Psoas muscle (tissue), 8 donors: ENCODE data around the gene ALDH3A2. TPM values are rescaled to one million over a fixed set of nuclear protein-coding genes. Genes with fewer than 3 reads are reported as not detected.
A peak's percentile ranks its signal among the peaks of the same experiment; 100 is the strongest.

Source experiments
- ATAC-seq, 4 donors: fragments of 200-7000 bp; cut with Tn5 transposase; one replicate each; pipeline ENCODE4 v1.9.1; 2020; ENCODE audit warnings: moderate library complexity in 3 of 4, mild to moderate bottlenecking in 2 of 4
- DNase-seq, 2 donors: peaks; one replicate each; pipeline ENCODE4 v3.0.0-alpha.2; 2020
- H3K27ac ChIP-seq: fragments of 200-600 bp; one replicate; pipeline ENCODE4 v1.8.0; 2022
- H3K27me3 ChIP-seq, 3 donors: fragments of 200-600 bp in 1 of 3; one replicate each; pipeline versions ENCODE4 v1.6.1 to v1.8.0; 2013 to 2022; ENCODE audit warnings: low read length in 2 of 3, mild to moderate bottlenecking in 2 of 3, moderate library complexity in 1 of 3; ENCODE audit not compliant: insufficient read depth in 3 of 3
- H3K36me3 ChIP-seq, 2 donors: fragments of 200-600 bp in 1 of 2; one replicate each; pipeline versions ENCODE4 v1.6.1 to v1.8.0; 2013 to 2022; ENCODE audit warnings: low read depth in 1 of 2, mild to moderate bottlenecking in 1 of 2, moderate library complexity in 1 of 2; ENCODE audit not compliant: insufficient read depth in 1 of 2
- H3K4me1 ChIP-seq: fragments of 200-600 bp; one replicate; pipeline ENCODE4 v1.8.0; 2022
- H3K4me3 ChIP-seq: fragments of 200-600 bp; one replicate; pipeline ENCODE4 v1.8.0; 2022; ENCODE audit warnings: mild to moderate bottlenecking
- H3K9me3 ChIP-seq: fragments of 200-600 bp; one replicate; pipeline ENCODE4 v1.8.0; 2022
- WGBS, 3 donors: extraction: QIAGEN DNeasy Blood & Tissue Kit; methylation state at CpG; one replicate each; pipeline versions ENCODE4 v1.1.6 to v1.1.7; 2013; 5-methylcytosine and 5-hydroxymethylcytosine counted together
- intact Hi-C, 2 donors: fragments of 100-400 bp; cut with DNase I; formaldehyde crosslinking; loops; one replicate each; pipeline versions ENCODE4 v1.11.0 to v1.14.2; 2022
- polyA plus RNA-seq, 3 donors: library from polyadenylated mRNA; stranded (reverse); fragments of 200-250 nt; gene quantifications; one replicate each; pipeline ENCODE4 v1.2.3, GENCODE V29; 2013
- total RNA-seq, 4 donors: library from RNA; stranded (reverse); fragmentation: NEBNext Ultra II Directional in 2 of 4; extraction: Animal tissue kit (Norgen Biotek cat#: 25700) in 2 of 4; gene quantifications; one replicate each; pipeline versions ENCODE4 v1.2.1 to v1.2.4, GENCODE V29; 2021 to 2023
- TF ChIP-seq, protein P1 (sequence below): fragments of 200-600 bp; IDR thresholded peaks from one replicate; pipeline ENCODE4 v1.8.0; 2022; ENCODE audit warnings: antibody characterized with exemption
- donor health status: healthy with polysubstance abuse.
- donor health status: DM: no; HTN: no; CAD: no; lungs with moderate emphysema.
- donor health status: Bipolar disorder and iron deficiency.
- donor health status: healthy.
- donor health status: DM: yes; HTN: yes; CAD: no.
- donor health status: DM: no; HTN: no; CAD: no.
- donor health status: DM: no; HTN: no; CAD: no.
- donor health status: DM: yes; HTN: yes; CAD: no.

The ALDH3A2 gene
- total and polyA plus RNA-seq, 7 donors: 32.9 to 229 (median 78.1) TPM

- peak; percentile 47 to 71 (median 55) for ATAC-seq
- Histone ChIP-seq H3K9me3 (no peaks in the 10 kb centered on the region), H3K4me1 (peaks cover 38% of the 10 kb centered on the region), H3K4me3 (peak overlapping the region; percentile 84), H3K36me3 (peaks cover 0 to 16% of the 10 kb centered on the region in 2 donors), H3K27ac (peak overlapping the region; percentile 94), H3K27me3 (no peaks in the 10 kb centered on the region)
- 2 to 4% (median 2%) methylated on average over 32 to 37 of the region's 37 CpGs for WGBS, 3 donors
- peak; percentile 77 to 86 for DNase-seq
- TF ChIP-seq, protein P1, sequence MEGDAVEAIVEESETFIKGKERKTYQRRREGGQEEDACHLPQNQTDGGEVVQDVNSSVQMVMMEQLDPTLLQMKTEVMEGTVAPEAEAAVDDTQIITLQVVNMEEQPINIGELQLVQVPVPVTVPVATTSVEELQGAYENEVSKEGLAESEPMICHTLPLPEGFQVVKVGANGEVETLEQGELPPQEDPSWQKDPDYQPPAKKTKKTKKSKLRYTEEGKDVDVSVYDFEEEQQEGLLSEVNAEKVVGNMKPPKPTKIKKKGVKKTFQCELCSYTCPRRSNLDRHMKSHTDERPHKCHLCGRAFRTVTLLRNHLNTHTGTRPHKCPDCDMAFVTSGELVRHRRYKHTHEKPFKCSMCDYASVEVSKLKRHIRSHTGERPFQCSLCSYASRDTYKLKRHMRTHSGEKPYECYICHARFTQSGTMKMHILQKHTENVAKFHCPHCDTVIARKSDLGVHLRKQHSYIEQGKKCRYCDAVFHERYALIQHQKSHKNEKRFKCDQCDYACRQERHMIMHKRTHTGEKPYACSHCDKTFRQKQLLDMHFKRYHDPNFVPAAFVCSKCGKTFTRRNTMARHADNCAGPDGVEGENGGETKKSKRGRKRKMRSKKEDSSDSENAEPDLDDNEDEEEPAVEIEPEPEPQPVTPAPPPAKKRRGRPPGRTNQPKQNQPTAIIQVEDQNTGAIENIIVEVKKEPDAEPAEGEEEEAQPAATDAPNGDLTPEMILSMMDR: no peak
- intact Hi-C loops: loop anchor here (2.0 to 5.0 kb wide), 5 partner anchors 104 to 136 kb away; no protein-coding TSS in a partner anchor
Measured at GRCh38 chr17:19647697-19648474, 665 bp upstream of the ALDH3A2 start.

DNA sequence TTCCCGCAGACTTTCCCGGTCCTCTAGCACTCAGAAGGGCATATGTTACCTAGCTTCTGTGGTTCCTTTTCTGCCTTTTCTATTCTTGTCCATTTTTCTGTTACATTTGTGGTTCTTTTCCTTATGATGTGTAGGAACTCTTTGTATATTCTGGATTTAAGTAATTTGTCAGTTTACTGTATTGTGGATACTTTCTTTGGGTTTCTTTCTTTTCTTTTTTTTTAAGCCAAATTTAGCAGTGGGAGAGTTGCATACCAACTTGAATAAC, 657 bp downstream of the ALDH3A2 start:
- WGBS, 3 donors: 0% methylated on average over 2 of the region's 2 CpGs
- H3K4me1 ChIP-seq: peaks cover 40% of the 10 kb centered on the region

DNA sequence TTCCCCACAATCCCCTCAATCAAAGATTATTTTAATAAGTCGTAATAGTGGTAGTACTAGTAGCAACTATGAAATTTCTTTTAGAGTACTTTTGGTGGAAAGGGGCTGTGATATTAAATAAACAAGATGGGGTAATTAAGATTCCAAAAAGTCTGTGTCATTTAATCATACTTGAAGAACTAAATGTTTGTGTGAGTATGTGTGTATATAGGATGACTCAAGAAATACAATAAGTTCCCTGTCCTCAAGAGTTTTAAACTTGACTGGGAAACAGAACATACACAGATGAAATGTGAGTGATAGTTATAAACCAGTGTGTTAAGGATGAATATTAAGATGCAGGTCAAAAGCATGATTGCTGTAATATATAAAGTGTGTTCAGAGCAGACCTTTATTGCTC, 2.3 kb downstream of the ALDH3A2 start:
- H3K27ac ChIP-seq: no peak overlapping the region
- H3K27me3 ChIP-seq: no peaks in the 10 kb centered on the region
- DNase-seq (no peak), ATAC-seq (no peak)
- intact Hi-C loops: no loop called here
- TF ChIP-seq, protein P1: no peak
- WGBS, 3 donors: 85 to 96% (median 93%) methylated on average over 1 of the region's 1 CpG
- peaks cover 3 to 45% of the 10 kb centered on the region in 2 donors for H3K36me3 ChIP-seq
- H3K9me3 ChIP-seq: no peaks in the 10 kb centered on the region
- peaks cover 37% of the 10 kb centered on the region for H3K4me1 ChIP-seq
- H3K4me3 ChIP-seq: peak overlapping the region; percentile 84

More for the DNA sequence above, 657 bp downstream of the ALDH3A2 start:
- Histone ChIP-seq H3K36me3 (peaks cover 0 to 29% of the 10 kb centered on the region in 2 donors), H3K27ac (peak overlapping the region; percentile 94), H3K4me3 (peak overlapping the region; percentile 84), H3K9me3 (no peaks in the 10 kb centered on the region), H3K27me3 (no peaks in the 10 kb centered on the region)
- DNase-seq: no peak
- no peak for ATAC-seq
- TF ChIP-seq, protein P1: no peak
- intact Hi-C loops: loop anchor here (2.0 to 5.0 kb wide), 4 partner anchors 103 to 137 kb away; no protein-coding TSS in a partner anchor

- Histone ChIP-seq H3K27me3 (no peaks in the 10 kb centered on the region), H3K36me3 (peaks cover 3 to 53% of the 10 kb centered on the region in 2 donors), H3K4me1 (peaks cover 34% of the 10 kb centered on the region), H3K4me3 (peak overlapping the region; percentile 84), H3K27ac (peak overlapping the region; percentile 38), H3K9me3 (no peaks in the 10 kb centered on the region)
- intact Hi-C loops: no loop called here
- WGBS, 3 donors: 45 to 63% (median 56%) methylated on average over 5 of the region's 5 CpGs
- DNase-seq: no peak
- no peak for ATAC-seq
- TF ChIP-seq, protein P1: no peak
Measured at GRCh38 chr17:19651451-19652238, 3.1 kb downstream of the ALDH3A2 start.
